ENCODE data around the gene AP2A2. TPM values are rescaled to one million over a fixed set of nuclear protein-coding genes. Genes with fewer than 3 reads are reported as not detected.

Gene AP2A2
- total RNA-seq, 2 donors from 2014 or later = 99.0 to 109 TPM

GRCh38 chr11:924406-925157 is 1.1 kb upstream of the AP2A2 start:
- peaks cover 20 to 27% of the 10 kb centered on the region in 2 donors for H3K4me1 ChIP-seq (ENCODE audit: control insufficient read depth in 1 of 2, low read depth in 2 of 2)
- no peak for TF ChIP-seq CTCF (IDR thresholded peaks at IDR 0.05)
- no peaks in the 10 kb centered on the region for H3K36me3 ChIP-seq
- peak overlapping the region in 1 of 2 donors; percentile 17 for H3K27ac ChIP-seq
- no peak overlapping the region for H3K4me3 ChIP-seq
- DNase-seq (ENCODE audit: low spot score) = no peak
- ATAC-seq (ENCODE audit: insufficient number of reproducible peaks, low FRiP score, low read depth) = no peak
- no peaks in the 10 kb centered on the region for H3K9me3 ChIP-seq
- no peaks in the 10 kb centered on the region for H3K27me3 ChIP-seq (replicated peaks; ENCODE audit: insufficient read depth)

GRCh38 chr11:925158-925495 is 543 bp upstream of the AP2A2 start:
- DNase-seq (ENCODE audit: low spot score) (no peak), ATAC-seq (ENCODE audit: insufficient number of reproducible peaks, low FRiP score, low read depth) (peak; percentile 3)
- Histone ChIP-seq H3K4me1 (ENCODE audit: control insufficient read depth in 1 of 2, low read depth in 2 of 2) (peaks cover 20 to 27% of the 10 kb centered on the region in 2 donors), H3K27me3 (replicated peaks; ENCODE audit: insufficient read depth) (no peaks in the 10 kb centered on the region), H3K36me3 (no peaks in the 10 kb centered on the region), H3K9me3 (no peaks in the 10 kb centered on the region), H3K4me3 (peak overlapping the region; percentile 92), H3K27ac (peak overlapping the region in 1 of 2 donors; percentile 47)
- TF ChIP-seq CTCF (IDR thresholded peaks at IDR 0.05) = no peak

GRCh38 chr11:926341-926916 is 759 bp downstream of the AP2A2 start:
- no peaks in the 10 kb centered on the region for H3K9me3 ChIP-seq
- H3K27me3 ChIP-seq (replicated peaks; ENCODE audit: insufficient read depth) = no peaks in the 10 kb centered on the region
- DNase-seq (ENCODE audit: low spot score) = no peak
- H3K27ac ChIP-seq = peak overlapping the region; percentile 71 to 81
- peaks cover 23 to 38% of the 10 kb centered on the region in 2 donors for H3K4me1 ChIP-seq (ENCODE audit: control insufficient read depth in 1 of 2, low read depth in 2 of 2)
- ATAC-seq (ENCODE audit: insufficient number of reproducible peaks, low FRiP score, low read depth) = no peak
- TF ChIP-seq CTCF (IDR thresholded peaks at IDR 0.05) = no peak
- no peaks in the 10 kb centered on the region for H3K36me3 ChIP-seq
- peak overlapping the region; percentile 92 for H3K4me3 ChIP-seq

GRCh38 chr11:927871-928270 is 2.2 kb downstream of the AP2A2 start:
- Histone ChIP-seq H3K4me1 (ENCODE audit: control insufficient read depth in 1 of 2, low read depth in 2 of 2) (peaks cover 27 to 52% of the 10 kb centered on the region in 2 donors), H3K27ac (no peak overlapping the region), H3K4me3 (no peak overlapping the region), H3K27me3 (replicated peaks; ENCODE audit: insufficient read depth) (no peaks in the 10 kb centered on the region), H3K9me3 (no peaks in the 10 kb centered on the region), H3K36me3 (no peaks in the 10 kb centered on the region)
- ATAC-seq (ENCODE audit: insufficient number of reproducible peaks, low FRiP score, low read depth) = no peak
- no peak for DNase-seq (ENCODE audit: low spot score)
- TF ChIP-seq CTCF (IDR thresholded peaks at IDR 0.05) = no peak

- no peak overlapping the region for H3K4me3 ChIP-seq
- H3K27ac ChIP-seq = no peak overlapping the region
- no peaks in the 10 kb centered on the region for H3K27me3 ChIP-seq (replicated peaks; ENCODE audit: insufficient read depth)
- ATAC-seq (ENCODE audit: insufficient number of reproducible peaks, low FRiP score, low read depth) (no peak), DNase-seq (ENCODE audit: low spot score) (no peak)
- no peaks in the 10 kb centered on the region for H3K36me3 ChIP-seq
- TF ChIP-seq CTCF (IDR thresholded peaks at IDR 0.05) = no peak
- peaks cover 33 to 61% of the 10 kb centered on the region in 2 donors for H3K4me1 ChIP-seq (ENCODE audit: control insufficient read depth in 1 of 2, low read depth in 2 of 2)
- H3K9me3 ChIP-seq = no peaks in the 10 kb centered on the region
Measured at GRCh38 chr11:928786-929185, 3.1 kb downstream of the AP2A2 start.

Measured in thoracic aorta (tissue), 2 donors.